Keratinocyte (primary cell): Measurements from ENCODE around the gene GNG4. TPM values are rescaled to one million over a fixed set of nuclear protein-coding genes. Genes with fewer than 3 reads are reported as not detected.

ENCODE experiments used
- DNase-seq: peaks from one replicate; pipeline ENCODE4 v3.0.0-alpha.2; 2011; ENCODE audit warnings: low read depth, missing footprints, low spot score
- FAIRE-seq: peaks from 2 replicates; lab custom pipeline; 2011; peaks lifted over from hg19 to GRCh38; lab: Jason Lieb, UNC
- H2AFZ ChIP-seq: 2 replicates; pipeline ENCODE4 v1.6.0; 2012; ENCODE audit warnings: low read length, control low read depth, inconsistent platforms; ENCODE audit not compliant: control insufficient read depth
- H3K27ac ChIP-seq: 2 replicates; pipeline ENCODE4 v1.5.1; 2011; ENCODE audit warnings: low read length; ENCODE audit not compliant: control insufficient read depth, insufficient read depth
- H3K27me3 ChIP-seq: 3 replicates; pipeline ENCODE4 v1.6.0; 2011; ENCODE audit warnings: low read length; ENCODE audit not compliant: control insufficient read depth, insufficient read depth; ENCODE audit errors: extremely low read depth
- H3K36me3 ChIP-seq, 2 experiments: 2 replicates in 1 of 2; 3 replicates in 1 of 2; pipeline ENCODE4 v1.5.1; 2011; ENCODE audit warnings: low read length in 2 of 2, mild to moderate bottlenecking in 1 of 2; ENCODE audit not compliant: control insufficient read depth in 2 of 2, insufficient read depth in 2 of 2; ENCODE audit errors: extremely low read depth in 1 of 2
- H3K4me1 ChIP-seq: 3 replicates; pipeline ENCODE4 v1.5.1; 2011; ENCODE audit warnings: low read length; ENCODE audit not compliant: control insufficient read depth, insufficient read depth; ENCODE audit errors: extremely low read depth
- H3K4me2 ChIP-seq: 3 replicates; pipeline ENCODE4 v1.6.0; 2011; ENCODE audit warnings: low read depth, low read length; ENCODE audit not compliant: control insufficient read depth, insufficient read depth; ENCODE audit errors: extremely low read depth
- H3K4me3 ChIP-seq, 3 experiments: fragments of 200-600 bp in 1 of 3; sonication (generic) in 1 of 3; 2 replicates in 2 of 3; 3 replicates in 1 of 3; pipeline ENCODE4 v1.5.1; 2011 to 2016; ENCODE audit warnings: low read length in 3 of 3, mild to moderate bottlenecking in 3 of 3, control low read depth in 2 of 3, inconsistent platforms in 1 of 3, low read depth in 1 of 3, mixed read lengths in 1 of 3, mixed run types in 1 of 3, moderate library complexity in 1 of 3; ENCODE audit not compliant: control insufficient read depth in 2 of 3, insufficient read depth in 2 of 3; ENCODE audit errors: extremely low read depth in 1 of 3
- H3K79me2 ChIP-seq: 2 replicates; pipeline ENCODE4 v1.6.0; 2012; ENCODE audit warnings: low read length; ENCODE audit not compliant: control insufficient read depth, insufficient read depth
- H3K9ac ChIP-seq: 3 replicates; pipeline ENCODE4 v1.6.0; 2011; ENCODE audit warnings: low read length; ENCODE audit not compliant: control insufficient read depth, insufficient read depth; ENCODE audit errors: extremely low read depth
- H3K9me1 ChIP-seq: 3 replicates; pipeline ENCODE4 v1.6.0; 2011; ENCODE audit warnings: low read length; ENCODE audit not compliant: control insufficient read depth, insufficient read depth; ENCODE audit errors: extremely low read depth
- H3K9me3 ChIP-seq: 2 replicates; pipeline ENCODE4 v1.5.1; 2012; ENCODE audit warnings: low read depth, low read length; ENCODE audit not compliant: control insufficient read depth
- H4K20me1 ChIP-seq: 3 replicates; pipeline ENCODE4 v1.6.0; 2011; ENCODE audit warnings: low read length; ENCODE audit not compliant: control insufficient read depth, insufficient read depth; ENCODE audit errors: extremely low read depth
- EZH2 ChIP-seq: IDR thresholded peaks from one replicate; pipeline ENCODE4 v1.6.1; 2012; ENCODE audit warnings: inconsistent platforms, mild to moderate bottlenecking, low read length, moderate library complexity
- dilution Hi-C: fragments of 300-500 bp; cut with MboI; formaldehyde crosslinking; loops from one replicate; pipeline ENCODE4 v1.7.0; 2020; ENCODE audit warnings: low sequenced_read_pairs; ENCODE audit not compliant: extremely low pct_ligation_motif_present
- polyA plus RNA-seq, 5 experiments: library from polyadenylated mRNA; depleted of rRNA in 3 of 5; stranded (reverse) in 3 of 5; stranded (forward) in 1 of 5; unstranded in 1 of 5; fragments of >200 nt; gene quantifications; 1 replicate in 1 of 5; 2 replicates in 3 of 5; 3 replicates in 1 of 5; pipeline versions ENCODE4 v1.2.1 to v1.2.3, GENCODE V29; 2011 to 2012; ENCODE audit warnings: missing spikeins in 2 of 5, low read depth in 1 of 5, low replicate concordance in 1 of 5
- TF ChIP-seq, protein P1 (sequence below), 3 experiments: IDR thresholded peaks in 1 of 3; conservative IDR thresholded peaks in 1 of 3; optimal IDR thresholded peaks in 1 of 3; 2 replicates in 2 of 3; 3 replicates in 1 of 3; pipeline versions ENCODE3 to v1.5.1; 2011; ENCODE audit warnings: low read length in 3 of 3, mild to moderate bottlenecking in 3 of 3, moderate library complexity in 2 of 3, control low read depth in 1 of 3, inconsistent platforms in 1 of 3; ENCODE audit not compliant: insufficient read depth in 2 of 3; ENCODE audit errors: extremely low read depth in 1 of 3

GNG4 gene
- polyA plus RNA-seq, 1 donor (not counting 4 experiments of a cell fraction or from before 2014, with no cell fraction given) = 0.07 TPM

DNA sequence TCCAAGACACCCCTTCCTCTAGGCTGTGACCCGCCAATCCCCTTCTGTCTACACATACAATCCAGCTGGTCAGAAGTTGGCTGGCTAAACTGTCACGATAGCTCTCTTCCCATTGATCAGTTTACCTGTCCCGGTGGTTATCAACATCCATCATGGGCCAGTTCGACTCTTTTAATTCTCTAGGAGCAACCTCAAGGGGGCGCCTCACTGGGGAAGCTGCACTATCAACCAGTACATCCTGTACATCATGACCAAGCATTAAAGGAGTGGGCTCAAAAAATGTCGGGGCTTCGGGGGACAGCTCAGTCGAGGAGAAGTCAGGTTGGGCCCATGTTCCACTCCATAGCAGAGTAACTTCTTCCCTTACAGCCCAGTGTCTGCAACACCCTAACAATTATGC, 92.1 kb downstream of the GNG4 start:
- Histone ChIP-seq H3K9me3 (no peaks in the 10 kb centered on the region), H2AFZ (no peak overlapping the region), H3K4me2 (no peak overlapping the region), H4K20me1 (no peaks in the 10 kb centered on the region), H3K4me3 (no peak overlapping the region), H3K4me1 (no peaks in the 10 kb centered on the region), H3K9me1 (no peaks in the 10 kb centered on the region), H3K27ac (no peak overlapping the region), H3K36me3 (no peaks in the 10 kb centered on the region), H3K79me2 (no peaks in the 10 kb centered on the region), H3K9ac (no peak overlapping the region), H3K27me3 (no peaks in the 10 kb centered on the region)
- FAIRE-seq (no peak), DNase-seq (no peak)
- dilution Hi-C loops = no loop called here
- no peak for TF ChIP-seq EZH2
- TF ChIP-seq, protein P1, sequence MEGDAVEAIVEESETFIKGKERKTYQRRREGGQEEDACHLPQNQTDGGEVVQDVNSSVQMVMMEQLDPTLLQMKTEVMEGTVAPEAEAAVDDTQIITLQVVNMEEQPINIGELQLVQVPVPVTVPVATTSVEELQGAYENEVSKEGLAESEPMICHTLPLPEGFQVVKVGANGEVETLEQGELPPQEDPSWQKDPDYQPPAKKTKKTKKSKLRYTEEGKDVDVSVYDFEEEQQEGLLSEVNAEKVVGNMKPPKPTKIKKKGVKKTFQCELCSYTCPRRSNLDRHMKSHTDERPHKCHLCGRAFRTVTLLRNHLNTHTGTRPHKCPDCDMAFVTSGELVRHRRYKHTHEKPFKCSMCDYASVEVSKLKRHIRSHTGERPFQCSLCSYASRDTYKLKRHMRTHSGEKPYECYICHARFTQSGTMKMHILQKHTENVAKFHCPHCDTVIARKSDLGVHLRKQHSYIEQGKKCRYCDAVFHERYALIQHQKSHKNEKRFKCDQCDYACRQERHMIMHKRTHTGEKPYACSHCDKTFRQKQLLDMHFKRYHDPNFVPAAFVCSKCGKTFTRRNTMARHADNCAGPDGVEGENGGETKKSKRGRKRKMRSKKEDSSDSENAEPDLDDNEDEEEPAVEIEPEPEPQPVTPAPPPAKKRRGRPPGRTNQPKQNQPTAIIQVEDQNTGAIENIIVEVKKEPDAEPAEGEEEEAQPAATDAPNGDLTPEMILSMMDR (optimal IDR thresholded peaks at IDR 0.05 in 1 of 3, IDR thresholded peaks at IDR 0.05 in 1 of 3, conservative IDR thresholded peaks at IDR 0.05 in 1 of 3; ENCODE audit: extremely low read depth in 1 of 3, insufficient read depth in 2 of 3, low read length in 3 of 3) = peak; percentile 27 to 36 (median 34)

DNA sequence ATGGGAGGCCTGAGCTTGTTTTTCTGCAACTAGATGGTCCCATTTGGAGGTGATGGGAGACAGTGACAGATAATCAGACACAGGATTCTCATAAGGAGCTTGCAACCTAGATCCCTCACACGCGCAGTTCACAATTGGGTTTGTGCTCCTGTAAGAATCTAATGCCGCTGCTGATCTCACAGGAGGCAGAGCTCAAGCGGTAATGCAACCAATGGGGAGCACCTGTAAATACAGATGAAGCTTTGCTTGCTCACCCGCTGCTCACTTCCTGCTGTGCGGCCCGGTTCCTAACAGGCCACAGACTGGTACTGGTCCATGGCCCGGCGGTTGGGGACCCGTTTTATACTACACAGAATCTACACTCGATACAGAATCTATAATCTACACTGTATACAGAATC, 92.8 kb downstream of the GNG4 start:
- H3K9ac ChIP-seq = no peak overlapping the region
- no peaks in the 10 kb centered on the region for H3K9me1 ChIP-seq
- H3K4me3 ChIP-seq = no peak overlapping the region
- H3K79me2 ChIP-seq = no peaks in the 10 kb centered on the region
- dilution Hi-C loops = no loop called here
- no peaks in the 10 kb centered on the region for H3K36me3 ChIP-seq
- no peak overlapping the region for H2AFZ ChIP-seq
- H3K9me3 ChIP-seq = no peaks in the 10 kb centered on the region
- no peaks in the 10 kb centered on the region for H3K27me3 ChIP-seq
- no peak overlapping the region for H3K27ac ChIP-seq
- no peaks in the 10 kb centered on the region for H4K20me1 ChIP-seq
- no peak overlapping the region for H3K4me2 ChIP-seq
- FAIRE-seq = no peak
- DNase-seq = no peak
- no peaks in the 10 kb centered on the region for H3K4me1 ChIP-seq
- no peak for TF ChIP-seq EZH2
- TF ChIP-seq, protein P1 (optimal IDR thresholded peaks at IDR 0.05 in 1 of 3, IDR thresholded peaks at IDR 0.05 in 1 of 3, conservative IDR thresholded peaks at IDR 0.05 in 1 of 3; ENCODE audit: extremely low read depth in 1 of 3, insufficient read depth in 2 of 3, low read length in 3 of 3) = no peak
